AG08395 (cell line): ENCODE results near the gene FHIT.

Source experiments
- DNase-seq: peaks from one replicate; pipeline ENCODE4 v3.0.0; 2012; ENCODE audit warnings: mixed read lengths, low spot score

FHIT gene

DNA sequence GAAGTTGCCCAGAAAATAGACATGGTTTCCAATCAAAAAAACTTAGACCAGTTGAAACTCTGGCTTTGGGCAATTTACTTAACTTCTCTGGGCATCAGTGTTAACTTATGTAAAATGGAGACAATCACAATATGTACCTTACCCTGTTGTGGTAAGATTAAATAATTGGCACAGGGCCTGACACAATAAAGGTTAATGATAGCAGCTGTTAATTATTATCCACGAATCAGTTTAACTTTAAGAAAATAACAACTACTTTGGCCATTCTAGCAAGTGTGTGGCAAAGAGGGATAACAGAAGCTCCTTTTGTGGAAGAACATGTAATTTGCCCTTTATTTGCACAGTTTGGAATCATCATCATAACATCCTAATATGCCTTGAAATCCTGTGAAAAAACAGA, 787.6 kb downstream of the FHIT start:
- no peak for DNase-seq

DNA sequence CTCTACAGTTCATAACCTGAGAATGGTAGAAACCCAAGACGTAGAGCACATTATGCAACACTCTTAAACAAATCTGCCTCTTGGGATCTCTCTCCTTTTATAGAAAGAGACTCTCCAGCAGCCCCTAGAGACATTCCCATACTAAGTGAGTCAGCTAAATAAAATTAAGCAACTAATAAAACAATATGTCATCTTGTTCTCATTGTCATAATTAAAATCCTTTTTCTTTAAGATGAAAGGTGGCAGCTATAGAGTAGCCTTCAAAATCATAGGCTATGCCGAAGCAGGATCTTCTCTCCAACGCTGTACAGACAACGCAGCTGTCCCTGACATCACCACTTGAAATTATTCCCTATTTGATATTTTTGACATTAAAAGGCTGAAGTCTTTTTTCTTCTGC, 790.0 kb downstream of the FHIT start:
- no peak for DNase-seq

DNA sequence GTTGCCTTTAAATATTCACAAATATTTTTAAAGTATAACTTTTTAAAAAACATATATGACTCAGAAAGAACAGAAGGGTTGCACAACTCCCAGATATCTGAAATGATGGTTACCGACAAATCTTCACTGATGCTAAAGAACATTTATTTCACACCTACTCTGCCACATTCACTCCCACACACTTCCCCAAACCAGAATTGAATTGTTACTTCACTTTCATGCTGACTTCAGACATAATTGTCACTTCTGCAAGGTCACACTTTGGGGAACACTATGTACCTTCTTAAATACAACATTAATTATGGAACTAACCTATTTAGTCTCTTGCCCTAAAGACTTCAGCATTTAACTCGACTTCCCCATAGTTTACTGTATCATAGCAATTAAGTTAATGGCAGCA, 795.1 kb downstream of the FHIT start:
- DNase-seq, result no peak

DNA sequence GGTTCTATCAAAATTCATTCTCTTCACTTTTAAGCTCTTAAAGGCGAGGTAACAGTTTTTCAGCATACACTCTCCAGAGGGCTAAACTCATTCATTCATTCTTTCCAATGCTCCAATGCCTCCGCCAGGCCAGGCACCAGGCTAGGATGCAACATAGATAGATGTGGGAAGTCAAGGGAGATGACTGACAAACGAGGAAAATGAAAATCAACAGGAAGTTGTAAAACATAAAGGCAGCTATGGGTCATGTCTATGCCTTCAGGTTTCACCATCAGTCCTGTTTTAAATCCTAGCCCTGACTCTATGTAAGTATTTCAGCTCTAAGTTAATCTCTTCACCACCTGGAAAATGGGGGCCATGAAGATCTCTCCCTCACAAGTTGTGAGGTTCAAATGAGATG, 797.9 kb downstream of the FHIT start:
- no peak for DNase-seq

DNA sequence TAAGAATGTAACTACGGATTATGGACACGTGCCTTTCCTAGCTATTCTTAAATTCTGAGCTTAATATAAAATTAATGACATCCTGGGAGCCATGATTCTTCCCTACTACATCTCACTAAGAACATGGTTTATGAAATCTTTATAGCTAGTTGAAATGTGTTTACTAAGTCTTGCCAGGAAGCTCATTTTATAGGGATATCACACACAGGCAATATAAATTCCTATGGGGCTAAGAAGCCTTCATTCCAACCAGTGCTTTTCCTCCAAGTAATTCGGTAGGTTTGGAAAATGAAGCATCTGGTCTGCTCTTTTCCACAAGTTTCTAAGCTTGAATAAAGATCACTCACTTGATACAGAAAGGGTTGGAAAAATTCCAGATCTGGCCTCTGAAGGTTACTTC, 802.6 kb downstream of the FHIT start:
- DNase-seq, result no peak

DNA sequence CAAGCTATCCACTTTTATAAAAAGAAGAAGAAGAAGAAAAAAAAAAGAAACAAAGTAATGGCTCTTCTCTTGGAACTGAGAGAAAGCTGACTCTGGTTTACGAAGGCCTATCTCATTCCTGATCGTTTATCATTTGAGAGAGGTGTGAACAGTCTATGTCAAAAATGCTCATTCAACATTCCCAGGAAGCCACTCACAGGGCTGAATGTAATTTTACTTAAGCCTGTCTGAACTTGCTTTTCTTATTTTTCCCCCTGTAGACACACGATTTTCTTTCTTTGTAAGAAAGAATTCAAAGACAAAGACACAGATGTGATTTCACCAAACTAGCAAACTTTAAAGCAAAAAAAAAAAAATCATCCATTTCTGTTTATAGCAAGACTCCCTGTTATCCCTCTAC, 805.8 kb downstream of the FHIT start:
- no peak for DNase-seq

DNA sequence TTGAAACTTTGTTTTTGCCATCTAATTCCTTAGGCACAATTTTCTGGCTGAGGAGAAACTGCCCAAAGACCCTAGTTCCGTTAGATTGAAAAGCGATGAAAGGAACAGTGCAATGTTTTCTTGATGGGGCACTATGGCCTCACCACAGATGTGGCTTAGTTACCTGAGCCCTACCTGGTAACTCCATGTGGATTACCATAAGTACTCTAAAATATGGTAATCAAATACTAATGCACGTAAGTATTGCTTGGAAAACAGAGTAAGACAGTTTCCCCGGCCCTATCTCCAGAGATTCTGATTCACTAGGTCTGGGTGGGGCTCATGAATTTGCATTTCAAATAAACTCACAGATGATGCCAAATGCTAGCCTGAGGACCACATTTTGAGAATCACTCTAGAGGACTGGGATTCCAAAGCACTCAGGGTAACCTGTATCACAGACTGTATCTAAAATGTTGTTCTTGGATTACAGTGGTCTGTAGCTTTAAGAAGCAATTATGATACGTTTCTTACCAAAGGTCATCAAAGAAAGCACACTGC, 806.3 kb downstream of the FHIT start:
- no peak for DNase-seq

DNA sequence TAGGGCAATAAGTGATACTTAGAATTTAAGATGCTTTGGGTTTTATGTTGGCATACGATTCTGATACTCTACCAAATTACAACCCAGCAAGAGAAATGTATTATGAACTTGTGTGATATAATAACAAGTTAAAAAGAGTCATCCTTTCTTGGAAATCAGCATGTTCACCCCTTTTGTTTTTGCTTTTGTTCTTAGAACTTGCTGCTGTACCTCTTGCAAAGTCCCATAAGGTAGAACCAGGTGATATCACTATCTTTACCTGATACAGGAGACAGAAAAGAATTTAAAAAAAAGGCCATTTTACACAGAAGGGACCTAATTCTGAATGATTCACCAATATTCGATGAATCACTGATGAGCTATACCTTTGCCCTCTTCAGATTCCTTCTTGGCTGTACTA, 810.4 kb downstream of the FHIT start:
- DNase-seq, result no peak

DNA sequence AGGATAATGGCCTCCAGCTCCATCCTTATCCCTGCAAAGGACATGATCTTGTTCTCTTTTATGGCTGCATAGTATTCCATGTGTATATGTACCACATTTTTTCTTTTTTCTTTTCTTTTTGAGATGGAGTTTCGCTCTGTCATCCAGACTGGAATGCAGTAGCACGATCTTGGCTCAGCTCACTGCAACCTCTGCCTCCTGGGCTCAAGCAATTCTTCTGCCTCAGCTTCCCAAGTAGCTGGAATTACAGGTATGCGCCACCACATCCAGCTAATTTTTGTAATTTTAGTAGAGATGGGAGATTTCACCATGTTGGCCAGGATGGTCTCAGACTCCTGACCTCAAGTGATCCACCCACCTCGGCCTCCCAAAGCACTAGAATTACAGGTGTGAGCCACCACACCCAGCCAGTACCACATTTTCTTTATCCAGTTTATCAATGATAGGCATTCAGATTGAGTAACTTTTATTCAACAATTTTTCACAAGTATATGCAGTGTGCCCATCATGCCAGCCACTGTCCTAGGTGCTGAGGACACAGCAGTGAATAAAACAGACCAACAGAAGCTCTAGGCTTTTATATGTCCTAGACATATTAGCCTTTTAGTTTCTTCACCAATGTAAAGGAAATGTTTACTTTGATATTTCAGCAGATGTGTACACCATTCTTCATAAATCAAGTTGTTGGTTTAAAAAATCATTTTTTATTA, 815.2 kb downstream of the FHIT start:
- DNase-seq, result no peak

DNA sequence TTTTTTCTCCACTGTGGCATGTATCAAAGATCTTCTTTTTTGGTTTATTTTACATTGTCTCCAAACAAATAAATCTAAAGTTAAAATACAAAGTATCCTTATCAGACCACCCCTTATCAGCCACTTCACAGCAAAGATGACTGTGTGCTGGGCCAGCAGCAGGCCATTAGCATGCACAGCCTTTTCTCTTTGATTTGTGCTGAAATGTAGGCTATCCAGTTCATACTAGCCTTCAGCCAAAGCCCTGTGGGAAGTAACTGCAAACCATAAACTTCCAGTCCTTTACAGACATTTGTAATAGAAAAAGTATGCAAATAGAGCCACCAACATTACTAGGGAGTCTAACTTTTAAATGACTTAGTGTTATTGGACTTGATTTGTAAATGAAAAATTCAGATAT, 816.3 kb downstream of the FHIT start:
- DNase-seq, result no peak

DNA sequence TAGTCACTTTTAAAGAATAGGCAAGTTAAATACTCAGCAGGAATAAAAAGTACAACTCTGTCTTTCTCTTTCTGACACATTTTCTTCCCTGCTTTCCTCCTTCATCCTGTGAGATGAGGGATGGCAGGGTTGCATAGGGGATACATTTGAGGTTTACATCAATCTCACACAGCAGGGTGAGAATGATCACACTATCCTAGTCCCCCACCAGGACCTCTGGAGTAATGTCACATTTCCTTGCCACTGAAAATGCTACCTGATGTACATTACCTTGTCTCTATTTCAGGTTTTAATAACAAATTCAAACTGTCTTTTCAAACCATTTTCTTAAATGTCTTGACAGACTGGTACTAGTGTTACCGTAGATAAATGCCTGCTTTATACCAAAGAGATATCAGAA, 816.9 kb downstream of the FHIT start:
- DNase-seq, result no peak

DNA sequence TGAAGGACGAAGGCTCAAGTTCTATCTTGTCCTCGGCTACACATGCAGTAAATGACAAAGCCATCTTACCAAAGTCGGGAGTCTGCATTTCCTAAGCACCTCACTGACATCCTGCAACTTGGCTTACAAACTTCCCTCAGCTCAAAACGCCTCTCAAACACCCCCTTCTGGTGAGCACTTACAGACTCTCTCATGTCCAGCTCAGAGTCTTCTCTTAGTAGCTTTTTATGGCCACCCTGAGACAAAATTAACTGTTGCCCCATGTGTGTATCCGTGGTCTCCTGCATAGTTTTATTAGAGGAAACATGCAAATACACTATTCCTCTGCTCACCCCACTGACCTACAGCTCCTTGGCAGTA, 819.7 kb downstream of the FHIT start:
- no peak for DNase-seq

DNA sequence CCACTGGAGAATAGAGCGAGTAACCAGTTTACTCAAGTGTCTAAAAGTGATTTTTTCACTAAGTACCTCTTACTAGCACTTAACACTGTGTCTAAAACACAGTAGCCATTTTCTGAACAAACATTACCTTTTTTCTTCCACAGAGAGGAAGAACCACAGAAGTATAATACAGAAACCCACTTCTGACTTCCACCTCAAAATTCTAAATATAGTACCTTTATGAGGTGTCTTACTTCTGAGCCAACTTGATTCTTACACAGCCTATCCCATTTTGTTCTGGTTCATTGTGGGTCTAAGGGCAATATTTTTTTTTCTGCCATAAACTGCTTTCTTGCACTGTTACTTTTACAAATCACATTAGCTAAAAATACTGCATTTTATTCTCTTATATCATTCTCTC, 821.0 kb downstream of the FHIT start:
- no peak for DNase-seq

DNA sequence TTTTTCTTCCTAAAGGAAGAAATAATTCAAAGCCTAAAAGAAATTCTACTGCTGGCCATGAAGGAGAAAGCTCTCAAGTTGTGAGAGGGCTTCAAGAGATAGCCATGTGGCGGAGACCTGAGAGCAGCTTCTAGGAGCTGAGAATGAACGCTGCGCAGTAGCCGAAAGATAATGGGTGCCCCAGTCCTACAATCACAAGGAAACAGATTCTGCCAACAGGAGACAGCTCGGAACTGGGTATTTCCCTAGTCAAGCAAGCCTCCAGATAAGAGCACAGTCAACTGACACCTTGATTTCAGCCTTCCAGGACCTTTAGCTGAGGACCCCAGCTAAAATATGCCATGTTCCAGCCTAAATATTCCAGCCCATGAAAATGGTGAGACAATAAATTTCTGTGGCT, 824.1 kb downstream of the FHIT start:
- DNase-seq, result no peak

DNA sequence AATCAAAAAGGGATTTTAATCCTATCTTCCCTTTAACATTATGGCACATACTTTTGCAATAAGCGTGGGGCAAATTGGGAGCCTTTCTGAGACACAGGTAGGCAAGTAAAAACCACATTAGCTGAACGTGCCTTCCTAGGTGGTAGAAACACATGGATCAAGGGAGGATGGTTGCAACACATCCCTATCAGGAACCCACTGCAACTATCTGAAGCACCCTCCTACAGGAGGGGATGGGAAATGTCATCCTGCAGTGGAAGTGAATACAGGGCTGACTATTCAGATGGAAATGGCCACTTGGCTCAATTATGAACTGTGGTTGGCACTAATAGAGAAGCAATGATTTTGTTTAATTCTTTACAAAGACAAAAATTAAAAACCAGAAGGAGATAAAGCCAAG, 826.3 kb downstream of the FHIT start:
- no peak for DNase-seq

DNA sequence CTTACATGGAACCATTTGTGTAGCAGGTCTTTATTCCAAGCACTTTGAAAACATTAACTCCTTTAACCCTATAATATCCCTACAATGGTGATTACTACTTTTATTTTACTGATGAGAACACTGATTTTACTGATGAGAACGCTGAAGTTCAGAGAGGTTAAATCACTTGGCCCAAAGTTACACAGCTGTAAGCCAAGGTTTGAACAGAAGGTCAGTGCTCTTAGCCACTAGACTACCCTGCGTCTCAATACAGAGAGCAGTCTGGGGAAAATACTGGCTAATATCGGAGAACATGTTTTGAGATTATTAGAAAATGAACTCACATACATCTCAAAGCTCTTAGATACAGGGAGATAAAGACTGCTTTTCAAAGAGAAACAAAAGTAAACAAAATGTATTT, 827.2 kb downstream of the FHIT start:
- DNase-seq, result no peak

DNA sequence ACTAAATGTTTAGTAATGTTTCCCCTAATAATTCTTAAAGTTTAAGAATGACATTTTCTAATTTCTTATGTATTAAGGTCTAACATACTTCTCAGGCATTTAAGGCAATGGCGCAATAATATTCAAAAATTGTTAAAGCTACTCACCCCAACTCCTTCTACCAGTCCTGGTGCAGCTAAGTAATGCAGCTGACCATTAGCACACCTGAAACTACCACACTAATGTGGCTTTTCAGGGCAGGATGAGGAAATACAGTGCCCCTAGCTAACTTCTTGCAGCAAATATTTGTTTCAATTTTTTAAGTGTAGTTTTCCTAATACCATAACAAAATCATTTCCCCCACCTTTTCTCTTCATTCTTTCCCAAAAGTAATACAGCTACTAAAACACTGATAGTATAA, 827.7 kb downstream of the FHIT start:
- no peak for DNase-seq

DNA sequence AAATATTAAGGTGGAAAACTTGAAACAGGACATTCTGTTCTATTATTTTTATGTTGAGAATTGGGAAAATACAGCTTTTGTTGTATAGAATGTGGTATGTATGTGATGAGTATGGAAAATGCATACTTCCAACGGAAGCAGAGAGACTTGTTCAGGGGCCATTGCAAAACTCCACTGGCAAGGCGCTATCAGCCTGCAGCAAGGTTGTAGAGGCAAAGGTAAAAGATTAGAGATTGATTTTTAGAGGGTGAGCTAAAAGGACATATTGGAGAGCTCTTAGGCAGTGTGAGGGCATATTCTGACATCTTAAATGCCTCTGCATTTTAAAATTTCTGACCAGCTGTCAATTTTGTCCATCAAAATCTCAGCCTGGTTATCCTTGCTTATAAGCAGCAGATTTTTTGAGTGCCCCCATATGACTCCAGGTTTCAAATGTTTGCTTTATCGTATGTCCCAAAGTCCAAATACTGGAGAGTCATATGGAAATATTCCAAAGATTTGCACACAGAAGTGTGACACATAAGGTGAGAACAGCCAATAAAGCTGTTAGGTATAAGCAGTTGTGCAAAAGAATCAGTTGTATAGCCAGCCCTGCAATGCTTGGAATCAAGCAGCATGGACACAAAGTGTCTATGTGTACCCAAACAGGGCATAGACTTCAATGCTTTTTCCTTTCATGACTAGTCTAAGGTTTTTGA, 829.4 kb downstream of the FHIT start:
- no peak for DNase-seq

DNA sequence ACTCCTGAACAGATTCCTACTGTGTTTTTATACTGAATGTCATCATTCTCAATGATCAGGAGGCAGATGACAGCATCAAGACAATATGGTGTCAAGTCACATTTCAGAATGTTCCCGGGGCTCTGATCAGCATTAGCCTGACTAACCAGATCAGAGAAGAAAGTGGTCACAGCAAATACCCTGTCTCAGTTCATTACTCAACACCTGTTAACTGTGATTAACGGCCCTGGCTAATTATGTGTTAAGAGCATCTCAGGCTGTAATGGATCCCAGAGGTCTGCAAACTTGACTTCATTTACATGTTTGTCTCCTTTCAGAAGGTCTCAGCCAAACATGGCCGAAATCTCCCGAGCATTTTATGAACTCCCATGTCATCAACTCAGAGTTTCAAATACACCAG, 833.7 kb downstream of the FHIT start:
- no peak for DNase-seq

DNA sequence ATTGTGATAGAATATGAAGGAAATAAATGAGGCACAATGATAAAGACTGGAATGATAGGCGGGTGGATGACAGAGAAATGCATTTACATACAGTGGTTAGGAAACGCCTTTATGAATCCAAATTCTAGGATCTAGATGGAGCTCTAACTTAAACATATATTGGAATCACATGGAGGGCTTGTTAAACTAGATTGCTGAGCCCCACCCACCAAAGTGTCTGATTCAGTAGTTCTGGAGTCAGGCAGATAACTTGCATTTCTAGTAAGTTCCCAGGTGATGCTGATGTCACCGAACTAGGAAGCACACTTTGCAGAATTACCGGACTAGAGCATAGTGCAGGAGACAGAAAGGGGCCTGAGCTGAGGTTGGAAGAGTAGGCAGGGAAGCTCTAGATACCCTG, 837.2 kb downstream of the FHIT start:
- no peak for DNase-seq

DNA sequence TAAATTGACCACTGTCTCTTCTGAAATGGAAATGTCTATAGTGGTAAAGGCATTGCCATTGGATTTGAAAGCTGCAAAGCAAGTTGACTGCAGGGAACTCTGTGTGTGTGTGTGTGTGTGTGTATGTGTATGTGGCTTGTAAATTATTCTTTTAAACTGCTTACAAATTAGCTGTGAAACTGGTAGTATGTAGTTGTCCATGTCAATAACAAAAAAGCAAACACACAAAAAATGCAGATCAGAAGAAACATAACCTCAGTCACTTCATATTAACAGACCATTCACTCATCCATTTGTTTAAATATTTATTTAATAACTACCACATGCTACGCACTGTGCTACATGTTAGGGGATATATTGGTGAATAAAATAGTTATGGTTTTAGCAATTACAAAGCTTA, 837.7 kb downstream of the FHIT start:
- DNase-seq, result no peak

DNA sequence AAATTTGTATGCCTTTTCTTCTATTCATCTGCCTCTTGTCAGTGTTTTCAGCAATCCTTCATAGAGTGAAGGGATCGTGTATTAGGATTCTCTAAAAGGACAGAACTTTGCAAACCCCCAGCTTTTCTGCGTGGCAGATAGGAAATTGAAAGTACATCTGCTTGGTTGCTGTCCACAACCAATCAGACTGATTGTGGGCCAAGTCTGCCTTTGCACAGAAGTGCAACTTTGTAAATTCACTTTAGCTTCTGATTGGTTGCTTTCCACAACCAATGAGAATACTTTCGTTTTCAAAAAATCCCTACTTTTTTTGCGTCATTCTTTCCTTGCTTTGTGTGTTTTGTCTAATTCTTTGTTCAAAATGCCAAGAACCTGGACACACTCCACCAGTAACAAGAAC, 847.4 kb downstream of the FHIT start:
- no peak for DNase-seq

DNA sequence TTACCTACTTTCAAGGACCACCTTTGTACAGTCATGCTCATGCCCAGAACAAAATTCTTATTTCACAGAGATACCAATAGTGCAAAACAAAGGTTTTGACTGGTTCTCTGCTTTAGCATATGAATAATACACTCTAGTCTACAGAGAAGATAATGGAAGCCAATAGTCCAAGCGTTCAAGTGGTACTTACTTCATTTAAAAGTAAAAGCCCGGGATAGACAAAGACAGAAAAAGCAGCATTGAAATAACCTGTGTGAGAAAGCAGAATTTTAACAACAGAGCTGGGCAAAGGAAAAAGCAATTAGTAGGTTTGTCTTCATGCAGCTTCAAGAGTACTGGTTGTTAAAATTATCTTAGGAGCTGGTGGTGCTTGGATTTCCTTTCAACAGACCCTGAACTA, 848.3 kb downstream of the FHIT start:
- DNase-seq, result no peak
